Gastrocnemius medialis (tissue), 4 donors: ENCODE data around the gene LRRC40. TPM values are rescaled to one million over a fixed set of nuclear protein-coding genes. Genes with fewer than 3 reads are reported as not detected.

ENCODE experiments used
- ATAC-seq, 2 donors: fragments of 150-250 bp; one replicate each; pipeline ENCODE4 v1.9.1; 2016
- DNase-seq, 2 donors: peaks; one replicate each; pipeline ENCODE4 v3.0.0-alpha.2; 2019
- H3K27ac ChIP-seq, 4 donors: fragments of 200-600 bp; sonication (generic); 1 replicate in 1 of 4; 2 replicates in 3 of 4; pipeline ENCODE4 v1.5.1; 2016 to 2018; ENCODE audit warnings: mild to moderate bottlenecking in 2 of 4, moderate library complexity in 1 of 4
- H3K27me3 ChIP-seq, 3 donors: fragments of 200-600 bp; sonication (generic) in 2 of 3; 1 replicate in 1 of 3; 2 replicates in 2 of 3; pipeline versions ENCODE4 v1.5.1 to v1.6.0; 2016 to 2019; ENCODE audit warnings: mild to moderate bottlenecking in 1 of 3, moderate library complexity in 1 of 3
- H3K36me3 ChIP-seq, 2 donors: fragments of 200-600 bp; sonication (generic) in 1 of 2; one replicate each; pipeline ENCODE4 v1.5.1; 2017 to 2018
- H3K4me1 ChIP-seq, 2 donors: fragments of 200-600 bp; sonication (generic) in 1 of 2; one replicate each; pipeline ENCODE4 v1.5.1; 2016 to 2017; ENCODE audit warnings: mild to moderate bottlenecking in 2 of 2
- H3K4me3 ChIP-seq, 4 donors: fragments of 200-600 bp; sonication (generic) in 3 of 4; 1 replicate in 1 of 4; 2 replicates in 3 of 4; pipeline ENCODE4 v1.5.1; 2016 to 2019; ENCODE audit warnings: mild to moderate bottlenecking in 2 of 4
- H3K9me3 ChIP-seq, 3 donors: fragments of 200-600 bp; sonication (generic) in 2 of 3; 1 replicate in 1 of 3; 2 replicates in 2 of 3; pipeline ENCODE4 v1.5.1; 2016 to 2019
- POLR2A ChIP-seq, 2 donors: fragments of 450-650 bp; IDR thresholded peaks; one replicate each; pipeline ENCODE4 v1.6.1; 2017; ENCODE audit warnings: antibody characterized with exemption in 2 of 2, mild to moderate bottlenecking in 2 of 2, moderate library complexity in 2 of 2
- in situ Hi-C, 4 donors: fragments of 200-750 bp; cut with MboI; loops; one replicate each; pipeline versions ENCODE4 v1.15.0 to v1.8.0; 2017; ENCODE audit warnings: low sequenced_read_pairs in 4 of 4
- intact Hi-C: fragments of 100-400 bp; cut with DNase I; formaldehyde crosslinking; loops from one replicate; pipeline ENCODE4 v1.15.1; 2023; ENCODE audit warnings: low total_unique reads
- total RNA-seq, 4 donors: library from RNA; depleted of rRNA; stranded (reverse); fragments of >200 nt; gene quantifications; one replicate each; pipeline versions ENCODE4 v1.1.0 to v1.2.3, GENCODE V29; 2016
- TF ChIP-seq, protein P1 (sequence below), 5 experiments: fragments of 450-650 bp in 3 of 5; fragments of 200-600 bp in 2 of 5; sonication (generic) in 2 of 5; IDR thresholded peaks in 4 of 5; conservative IDR thresholded peaks in 1 of 5; 1 replicate in 4 of 5; 2 replicates in 1 of 5; pipeline ENCODE4 v1.5.1; 2016 to 2019; ENCODE audit warnings: antibody characterized with exemption in 5 of 5, mild to moderate bottlenecking in 3 of 5, moderate library complexity in 3 of 5

LRRC40 gene
- total RNA-seq, 4 donors from 2014 or later = 6.5 to 10.5 (median 9.3) TPM

DNA sequence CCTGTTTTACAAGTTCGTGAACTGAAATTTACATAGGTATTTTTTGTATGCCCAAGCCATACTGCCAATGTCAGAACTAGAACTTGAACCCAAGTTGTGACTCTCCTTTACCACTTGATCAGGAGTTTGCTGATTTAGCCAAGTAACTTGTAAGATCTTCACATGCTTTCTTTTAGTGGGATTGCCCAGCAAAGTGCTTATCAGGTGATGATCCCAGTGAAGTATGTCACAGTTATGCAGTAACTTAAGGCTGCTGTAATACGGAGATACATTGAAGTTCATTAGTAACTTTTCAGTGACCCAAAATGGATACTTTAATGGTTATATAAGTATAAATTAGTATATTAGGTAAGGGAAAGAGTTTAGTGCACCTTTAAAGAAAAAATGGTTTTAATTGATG lies 19.6 kb upstream of the LRRC40 start:
- H3K27ac ChIP-seq = peak overlapping the region in 2 of 4 donors; percentile 8 to 98
- DNase-seq (no peak), ATAC-seq (no peak)
- H3K36me3 ChIP-seq = peaks cover 0 to 17% of the 10 kb centered on the region in 2 donors
- H3K27me3 ChIP-seq = no peaks in the 10 kb centered on the region
- no peak overlapping the region for H3K4me3 ChIP-seq
- H3K9me3 ChIP-seq = no peaks in the 10 kb centered on the region
- TF ChIP-seq, protein P1, sequence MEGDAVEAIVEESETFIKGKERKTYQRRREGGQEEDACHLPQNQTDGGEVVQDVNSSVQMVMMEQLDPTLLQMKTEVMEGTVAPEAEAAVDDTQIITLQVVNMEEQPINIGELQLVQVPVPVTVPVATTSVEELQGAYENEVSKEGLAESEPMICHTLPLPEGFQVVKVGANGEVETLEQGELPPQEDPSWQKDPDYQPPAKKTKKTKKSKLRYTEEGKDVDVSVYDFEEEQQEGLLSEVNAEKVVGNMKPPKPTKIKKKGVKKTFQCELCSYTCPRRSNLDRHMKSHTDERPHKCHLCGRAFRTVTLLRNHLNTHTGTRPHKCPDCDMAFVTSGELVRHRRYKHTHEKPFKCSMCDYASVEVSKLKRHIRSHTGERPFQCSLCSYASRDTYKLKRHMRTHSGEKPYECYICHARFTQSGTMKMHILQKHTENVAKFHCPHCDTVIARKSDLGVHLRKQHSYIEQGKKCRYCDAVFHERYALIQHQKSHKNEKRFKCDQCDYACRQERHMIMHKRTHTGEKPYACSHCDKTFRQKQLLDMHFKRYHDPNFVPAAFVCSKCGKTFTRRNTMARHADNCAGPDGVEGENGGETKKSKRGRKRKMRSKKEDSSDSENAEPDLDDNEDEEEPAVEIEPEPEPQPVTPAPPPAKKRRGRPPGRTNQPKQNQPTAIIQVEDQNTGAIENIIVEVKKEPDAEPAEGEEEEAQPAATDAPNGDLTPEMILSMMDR (IDR thresholded peaks at IDR 0.05 in 4 of 5, conservative IDR thresholded peaks at IDR 0.05 in 1 of 5) = no peak
- TF ChIP-seq POLR2A (IDR thresholded peaks at IDR 0.05) = no peak
- peaks cover 53 to 72% of the 10 kb centered on the region in 2 donors for H3K4me1 ChIP-seq
- intact Hi-C loops = loop anchor here (5.0 kb wide), 1 partner anchor 127 kb away; the partner anchor contains the start of gene ANKRD13C
- in situ Hi-C loops = loop anchor here in 2 of 4 donors (25.0 kb wide), 1 partner anchor 837 kb away; no protein-coding TSS in a partner anchor

DNA sequence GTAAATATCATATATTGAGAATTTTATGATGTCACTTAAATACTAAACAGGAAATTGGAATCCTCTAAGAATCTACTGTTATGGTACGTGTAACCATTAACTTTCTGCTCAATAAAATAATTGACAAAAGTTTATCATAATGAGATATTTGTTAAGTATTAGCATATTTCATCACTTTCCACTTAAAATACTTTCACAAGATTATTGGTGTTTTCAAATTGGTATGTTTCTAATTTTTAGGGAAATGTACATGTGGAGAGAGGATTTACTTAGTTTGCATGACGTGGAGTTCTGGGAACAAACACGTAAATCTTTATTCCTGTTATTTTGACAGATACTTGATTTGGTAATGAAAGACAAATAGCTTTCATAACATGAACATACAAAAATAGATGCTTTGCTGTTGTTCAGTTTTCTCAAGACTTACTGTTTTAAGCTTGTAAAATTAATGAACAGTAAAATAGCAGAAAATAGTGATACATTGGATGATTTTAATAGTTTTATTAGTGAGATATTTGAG lies 17.4 kb upstream of the LRRC40 start:
- peaks cover 52 to 67% of the 10 kb centered on the region in 2 donors for H3K4me1 ChIP-seq
- peak overlapping the region; percentile 92 to 99 (median 96) for H3K27ac ChIP-seq

DNA sequence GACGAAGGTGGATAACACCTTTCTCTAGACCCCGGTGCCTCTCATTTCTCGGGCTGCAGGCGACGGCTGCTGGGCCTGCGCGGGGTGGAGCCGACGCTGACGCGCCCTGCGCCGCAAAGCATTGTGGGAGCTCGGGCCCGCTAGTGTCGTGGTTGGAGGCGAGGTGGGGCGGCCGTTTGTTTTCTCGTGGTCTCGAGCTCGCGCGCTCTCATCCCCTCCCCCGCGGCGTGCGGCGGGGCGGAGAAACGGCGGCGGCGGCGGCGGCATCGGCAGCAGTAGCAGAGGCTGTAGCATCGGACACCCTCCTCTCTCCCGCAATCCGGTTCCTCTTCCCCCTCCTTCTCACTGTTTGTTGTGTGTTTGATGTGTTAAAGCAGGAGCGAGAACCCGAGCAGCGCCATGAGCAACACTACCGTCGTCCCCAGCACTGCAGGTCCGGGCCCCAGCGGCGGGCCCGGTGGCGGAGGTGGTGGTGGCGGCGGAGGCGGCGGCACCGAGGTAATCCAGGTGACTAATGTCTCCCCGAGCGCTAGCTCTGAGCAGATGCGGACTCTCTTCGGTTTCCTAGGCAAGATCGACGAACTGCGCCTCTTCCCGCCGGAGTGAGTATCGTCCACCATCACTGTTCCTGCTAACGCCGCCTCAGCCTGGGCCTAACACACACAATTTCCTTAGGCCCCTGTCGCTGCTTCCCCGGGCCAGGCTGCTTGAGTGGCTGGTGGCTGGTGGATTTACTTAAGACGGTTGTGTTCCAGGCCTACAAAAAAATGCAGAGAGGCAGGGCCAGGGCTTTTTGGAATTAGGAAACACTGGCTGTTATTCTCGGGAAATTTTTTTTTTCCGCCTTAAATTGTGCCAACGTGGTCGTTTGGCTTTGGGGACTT lies 16.1 kb upstream of the LRRC40 start, which contains the start of gene SRSF11:
Gene SRSF11 (plus strand): TSS at position 143 of the 884 bp plus-strand sequence. CDS start 257 bp downstream, at position 400.
- Histone ChIP-seq H3K36me3 (no peaks in the 10 kb centered on the region), H3K4me3 (peak within 1 kb of the TSS; percentile 68 to 97 (median 82)), H3K9me3 (no peaks in the 10 kb centered on the region), H3K4me1 (peaks cover 43 to 54% of the 10 kb centered on the region in 2 donors), H3K27me3 (no peaks in the 10 kb centered on the region), H3K27ac (peak within 1 kb of the TSS; percentile 92 to 99 (median 96))
- peak; percentile 96 to 97 for ATAC-seq
- intact Hi-C loops (loop anchor here (1.0 to 5.0 kb wide), 4 partner anchors 16 to 190 kb away; partner anchors contain the start of genes ANKRD13C, CTH and LRRC40), in situ Hi-C loops (no loop called here)
- DNase-seq = peak; percentile 93 to 95
- TF ChIP-seq POLR2A (IDR thresholded peaks at IDR 0.05) = peak; percentile 88 to 93
- TF ChIP-seq, protein P1 (IDR thresholded peaks at IDR 0.05 in 4 of 5, conservative IDR thresholded peaks at IDR 0.05 in 1 of 5) = peak in 3 of 5 experiments; percentile 13 to 33 (median 20)

More for the DNA sequence above, 17.4 kb upstream of the LRRC40 start:
- no peak for DNase-seq
- Histone ChIP-seq H3K27me3 (no peaks in the 10 kb centered on the region), H3K9me3 (no peaks in the 10 kb centered on the region), H3K4me3 (peak overlapping the region; percentile 68 to 97 (median 82)), H3K36me3 (no peaks in the 10 kb centered on the region)
- in situ Hi-C loops = no loop called here
- no peak for ATAC-seq
- TF ChIP-seq, protein P1 (IDR thresholded peaks at IDR 0.05 in 4 of 5, conservative IDR thresholded peaks at IDR 0.05 in 1 of 5) = no peak
- no peak for TF ChIP-seq POLR2A (IDR thresholded peaks at IDR 0.05)
- intact Hi-C loops = loop anchor here (1.0 to 5.0 kb wide), 2 partner anchors 89 to 130 kb away; partner anchors contain the start of gene ANKRD13C

DNA sequence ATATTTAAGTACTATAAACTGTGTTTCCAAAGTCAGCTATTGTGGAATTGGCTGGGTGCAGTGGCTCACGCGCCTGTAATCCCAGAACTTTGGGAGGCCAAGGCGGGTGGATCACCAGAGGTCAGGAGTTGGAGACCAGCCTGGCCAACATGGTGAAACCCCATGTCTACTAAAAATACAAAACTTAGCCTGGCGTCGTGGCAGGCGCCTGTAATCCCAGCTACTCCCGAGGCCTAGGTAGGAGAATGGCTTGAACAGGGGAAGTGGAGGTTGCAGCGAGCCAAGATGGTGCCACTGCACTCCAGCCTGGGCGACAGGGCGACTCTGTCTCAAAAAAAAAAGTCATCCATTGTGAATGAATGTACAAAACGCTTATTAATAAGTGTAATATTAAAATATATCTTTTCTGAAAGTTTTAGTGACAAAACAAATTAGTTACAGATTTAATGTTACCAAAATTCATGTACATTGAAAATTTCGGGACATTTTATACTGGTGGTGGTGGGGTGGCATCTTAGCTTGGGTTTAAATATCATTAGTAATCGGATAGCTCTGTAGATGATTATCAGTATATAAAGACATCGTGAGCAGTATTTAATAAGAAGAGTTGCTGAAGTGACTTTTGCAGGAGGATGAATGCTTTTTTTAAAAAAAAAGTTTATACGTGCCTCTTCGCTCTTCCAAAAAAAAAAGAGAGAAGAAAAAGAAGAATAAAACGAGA lies 15.3 kb upstream of the LRRC40 start:
- intact Hi-C loops = loop anchor here (1.0 to 5.0 kb wide), 3 partner anchors 15 to 191 kb away; partner anchors contain the start of genes ANKRD13C, CTH and LRRC40
- no peaks in the 10 kb centered on the region for H3K9me3 ChIP-seq
- no peaks in the 10 kb centered on the region for H3K36me3 ChIP-seq
- in situ Hi-C loops = no loop called here
- peak overlapping the region; percentile 68 to 97 (median 82) for H3K4me3 ChIP-seq
- H3K27me3 ChIP-seq = no peaks in the 10 kb centered on the region
- DNase-seq = peak in 1 of 2 donors; percentile 15
- H3K27ac ChIP-seq = peak overlapping the region; percentile 92 to 99 (median 96)
- TF ChIP-seq, protein P1 (IDR thresholded peaks at IDR 0.05 in 4 of 5, conservative IDR thresholded peaks at IDR 0.05 in 1 of 5) = no peak
- TF ChIP-seq POLR2A (IDR thresholded peaks at IDR 0.05) = no peak
- H3K4me1 ChIP-seq = peaks cover 39 to 47% of the 10 kb centered on the region in 2 donors
- ATAC-seq = no peak
